Measurements from ENCODE around the gene THAP7.

THAP7 gene

DNA sequence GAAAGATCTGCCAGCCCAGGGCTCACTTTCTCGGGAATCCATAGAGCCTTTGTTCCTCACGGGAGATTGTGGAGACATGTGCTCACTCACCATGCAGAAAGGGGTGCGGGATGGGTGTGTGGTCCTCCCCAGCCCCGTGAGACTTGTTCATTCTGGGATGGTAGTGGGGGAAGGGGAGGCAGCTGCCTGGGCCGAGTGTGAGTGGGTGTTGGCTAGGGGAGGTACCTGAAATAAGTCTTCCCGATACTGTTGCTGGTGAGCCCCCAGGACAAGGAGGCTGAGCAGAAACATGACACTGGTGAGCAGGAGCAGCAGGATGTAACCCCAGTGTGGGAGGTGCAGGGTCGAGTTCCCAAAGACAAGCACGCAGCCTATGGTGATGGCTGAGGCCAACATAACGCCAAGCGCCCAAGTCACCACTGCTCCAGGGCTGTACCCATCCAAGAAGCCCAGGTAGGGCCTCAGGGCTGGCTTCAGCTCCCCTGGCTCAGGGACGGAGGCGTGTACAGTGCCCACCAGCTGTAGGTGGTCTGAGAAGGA, 27.6 kb upstream of the THAP7 start:
- no peak for DNase-seq (ENCODE audit: low read depth)
- TF ChIP-seq, protein P1, sequence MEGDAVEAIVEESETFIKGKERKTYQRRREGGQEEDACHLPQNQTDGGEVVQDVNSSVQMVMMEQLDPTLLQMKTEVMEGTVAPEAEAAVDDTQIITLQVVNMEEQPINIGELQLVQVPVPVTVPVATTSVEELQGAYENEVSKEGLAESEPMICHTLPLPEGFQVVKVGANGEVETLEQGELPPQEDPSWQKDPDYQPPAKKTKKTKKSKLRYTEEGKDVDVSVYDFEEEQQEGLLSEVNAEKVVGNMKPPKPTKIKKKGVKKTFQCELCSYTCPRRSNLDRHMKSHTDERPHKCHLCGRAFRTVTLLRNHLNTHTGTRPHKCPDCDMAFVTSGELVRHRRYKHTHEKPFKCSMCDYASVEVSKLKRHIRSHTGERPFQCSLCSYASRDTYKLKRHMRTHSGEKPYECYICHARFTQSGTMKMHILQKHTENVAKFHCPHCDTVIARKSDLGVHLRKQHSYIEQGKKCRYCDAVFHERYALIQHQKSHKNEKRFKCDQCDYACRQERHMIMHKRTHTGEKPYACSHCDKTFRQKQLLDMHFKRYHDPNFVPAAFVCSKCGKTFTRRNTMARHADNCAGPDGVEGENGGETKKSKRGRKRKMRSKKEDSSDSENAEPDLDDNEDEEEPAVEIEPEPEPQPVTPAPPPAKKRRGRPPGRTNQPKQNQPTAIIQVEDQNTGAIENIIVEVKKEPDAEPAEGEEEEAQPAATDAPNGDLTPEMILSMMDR (IDR thresholded peaks at IDR 0.05; ENCODE audit: low read depth, low read length, missing control alignments), result no peak
- H3K4me3 ChIP-seq (ENCODE audit: low read depth, low read length), result no peak overlapping the region

DNA sequence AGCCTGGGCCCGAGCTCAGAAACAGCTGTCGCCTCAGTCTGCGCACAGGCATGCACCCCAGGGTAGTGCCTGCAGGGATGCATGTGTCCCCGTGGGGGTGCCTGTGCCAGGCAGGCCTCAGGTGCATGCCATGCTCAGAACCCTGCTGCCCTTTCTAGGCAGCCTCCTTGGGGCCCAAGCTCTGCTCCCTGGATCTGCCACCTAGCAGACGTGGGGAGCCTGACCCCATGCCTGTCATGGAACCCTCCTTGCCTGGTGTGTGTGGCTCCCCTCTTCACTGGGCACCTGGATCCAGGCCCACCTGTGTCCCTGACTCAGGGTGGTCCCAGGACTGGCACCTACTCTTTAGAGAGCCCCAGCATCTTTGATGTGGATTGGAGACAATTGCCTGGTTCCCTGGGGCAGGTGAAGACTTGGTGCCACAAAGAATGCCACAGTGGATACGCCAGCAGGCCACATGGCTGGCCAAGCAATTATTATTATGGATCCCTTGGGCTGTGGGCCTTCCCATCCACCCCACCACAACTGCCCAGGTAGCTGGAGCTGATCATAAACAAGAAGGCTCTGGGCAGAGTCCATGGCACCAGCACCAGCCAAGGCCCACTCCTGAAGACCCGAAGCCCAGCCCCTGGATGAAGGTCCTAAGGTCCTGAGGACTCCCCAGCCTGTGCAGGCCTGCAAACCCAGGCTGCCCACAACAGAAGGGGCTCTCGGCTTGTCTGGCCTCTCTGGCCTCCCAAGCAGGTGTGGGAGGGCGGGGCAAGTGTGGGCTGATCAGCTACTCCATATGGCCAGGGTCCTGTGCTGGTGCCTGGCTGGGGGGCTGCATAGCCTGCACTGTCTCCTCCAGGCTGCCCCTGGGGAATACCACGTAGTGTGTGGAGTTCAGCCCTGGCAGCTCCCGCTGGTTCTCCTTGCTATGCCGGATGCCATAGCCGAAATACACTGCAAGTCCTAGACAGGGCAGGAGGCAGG, 26.6 kb upstream of the THAP7 start:
- no peak for DNase-seq (ENCODE audit: low read depth)
- TF ChIP-seq, protein P1 (IDR thresholded peaks at IDR 0.05; ENCODE audit: low read depth, low read length, missing control alignments), result no peak
- H3K4me3 ChIP-seq (ENCODE audit: low read depth, low read length), result no peak overlapping the region

DNA sequence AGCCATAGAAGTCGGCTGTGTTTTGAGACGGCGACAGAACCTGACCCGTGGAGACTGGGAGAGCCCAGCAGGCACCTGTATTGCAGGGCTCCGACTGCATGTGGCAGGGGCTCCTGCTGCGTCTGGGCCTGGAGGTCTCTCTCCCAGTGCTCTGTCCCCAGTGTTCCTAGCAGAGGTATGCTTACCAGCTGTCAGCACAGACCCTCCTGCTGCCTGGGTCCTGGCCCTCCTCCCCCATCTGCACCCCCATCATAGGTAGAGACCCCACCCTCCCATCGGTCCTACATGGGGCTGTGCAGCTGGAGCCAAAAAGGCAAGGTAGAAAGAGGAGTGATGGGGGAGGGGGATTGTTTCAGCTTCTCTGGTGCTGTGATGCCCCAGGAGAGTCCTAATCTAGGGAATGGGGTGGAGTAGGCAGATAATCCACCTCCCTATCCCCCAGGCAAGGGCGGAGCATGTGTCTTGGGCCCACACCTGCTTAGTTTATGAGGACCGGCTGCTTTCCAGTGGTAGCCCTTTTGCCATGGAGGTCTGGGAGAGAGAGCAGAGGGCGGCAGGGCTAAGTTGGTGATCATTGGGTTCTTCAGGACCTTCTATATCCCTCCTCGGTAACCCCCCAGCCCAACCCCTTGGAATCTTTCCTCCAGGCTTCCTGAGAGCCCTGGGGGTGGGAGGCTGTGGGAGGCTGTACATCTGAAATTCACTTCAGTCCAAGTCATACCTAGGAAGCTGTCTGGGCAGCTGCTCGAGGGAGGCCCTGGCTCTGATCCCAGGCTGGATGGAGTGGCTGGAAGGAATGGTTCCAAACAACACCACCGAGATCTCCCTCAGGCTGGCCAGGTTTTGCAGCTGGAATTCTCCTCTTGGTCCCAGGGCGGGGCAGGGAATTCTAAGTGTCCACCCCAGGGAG, 25.1 kb upstream of the THAP7 start:
- no peak overlapping the region for H3K4me3 ChIP-seq (ENCODE audit: low read depth, low read length)
- DNase-seq (ENCODE audit: low read depth), result no peak
- TF ChIP-seq, protein P1 (IDR thresholded peaks at IDR 0.05; ENCODE audit: low read depth, low read length, missing control alignments), result no peak

DNA sequence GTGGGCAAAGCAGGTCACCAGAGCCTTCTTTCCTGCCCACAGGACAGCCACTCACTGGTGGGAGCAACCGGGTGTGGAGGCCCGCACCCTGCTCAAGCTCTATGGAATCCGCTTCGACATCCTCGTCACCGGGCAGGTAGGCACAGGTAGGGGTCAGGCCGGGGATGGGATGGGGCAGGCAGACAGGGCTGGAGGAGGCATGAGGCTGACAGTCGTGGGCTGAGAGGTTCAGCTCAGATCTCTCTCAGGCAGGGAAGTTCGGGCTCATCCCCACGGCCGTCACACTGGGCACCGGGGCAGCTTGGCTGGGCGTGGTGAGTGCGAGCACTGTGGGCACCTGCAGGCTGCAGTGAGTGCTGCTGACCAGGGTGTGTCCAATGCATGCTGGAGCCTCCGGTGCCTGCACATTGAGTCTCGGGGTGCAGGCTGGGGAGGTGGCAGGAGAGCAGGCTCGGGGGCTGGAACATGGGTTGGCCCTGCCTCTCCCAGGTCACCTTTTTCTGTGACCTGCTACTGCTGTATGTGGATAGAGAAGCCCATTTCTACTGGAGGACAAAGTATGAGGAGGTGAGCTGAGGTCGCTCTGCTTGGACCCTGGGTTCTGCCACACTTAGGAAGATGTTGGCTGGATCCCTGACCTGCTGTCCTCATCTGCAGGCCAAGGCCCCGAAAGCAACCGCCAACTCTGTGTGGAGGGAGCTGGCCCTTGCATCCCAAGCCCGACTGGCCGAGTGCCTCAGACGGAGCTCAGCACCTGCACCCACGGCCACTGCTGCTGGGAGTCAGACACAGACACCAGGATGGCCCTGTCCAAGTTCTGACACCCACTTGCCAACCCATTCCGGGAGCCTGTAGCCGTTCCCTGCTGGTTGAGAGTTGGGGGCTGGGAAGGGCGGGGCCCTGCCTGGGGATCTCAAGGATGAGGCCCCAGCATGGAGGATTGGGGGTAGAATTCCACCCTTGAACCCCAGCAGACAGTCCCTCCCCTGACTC, 24.1 kb upstream of the THAP7 start:
- TF ChIP-seq, protein P1 (IDR thresholded peaks at IDR 0.05; ENCODE audit: low read depth, low read length, missing control alignments), result no peak
- no peak overlapping the region for H3K4me3 ChIP-seq (ENCODE audit: low read depth, low read length)
- DNase-seq (ENCODE audit: low read depth), result no peak

DNA sequence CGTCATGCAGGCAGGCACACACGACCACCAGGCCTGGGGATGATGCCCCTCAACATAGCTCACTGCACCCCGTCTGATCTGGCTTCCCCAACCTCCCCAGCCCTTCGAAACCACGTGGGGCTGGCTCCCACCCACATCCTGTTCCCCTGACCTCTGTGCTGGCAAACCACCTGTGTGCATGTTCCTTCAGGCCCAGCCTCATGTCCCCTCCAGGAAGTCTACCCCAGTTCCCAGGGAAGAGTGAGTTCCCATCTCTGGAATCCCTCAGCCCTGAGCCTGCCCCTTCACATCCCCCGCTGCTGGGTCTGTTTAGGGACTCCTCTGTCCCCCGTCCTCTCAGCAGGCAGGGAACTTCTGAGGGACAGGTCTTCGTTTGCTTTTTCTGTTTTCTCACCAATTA, 23.3 kb upstream of the THAP7 start:
- TF ChIP-seq, protein P1 (IDR thresholded peaks at IDR 0.05; ENCODE audit: low read depth, low read length, missing control alignments), result no peak

More for the DNA sequence above, 23.3 kb upstream of the THAP7 start:
- no peak overlapping the region for H3K4me3 ChIP-seq (ENCODE audit: low read depth, low read length)
- DNase-seq (ENCODE audit: low read depth), result no peak
